Measurements from ENCODE around the gene CRISPLD2. TPM values are rescaled to one million over a fixed set of nuclear protein-coding genes. Genes with fewer than 3 reads are reported as not detected.

The CRISPLD2 gene
- total RNA-seq, 2 experiments from 2014 or later: 0.31 TPM; not detected in 1

GRCh38 chr16:84888450-84888849, 68.7 kb downstream of the CRISPLD2 start:
- Mint-ChIP-seq H3K27ac (no peak overlapping the region), H3K36me3 (no peaks in the 10 kb centered on the region), H3K27me3 (peaks cover 2% of the 10 kb centered on the region), H3K9me3 (no peaks in the 10 kb centered on the region), H3K4me1 (no peaks in the 10 kb centered on the region), H3K4me3 (no peak overlapping the region)
- DNase-seq (no peak), ATAC-seq (ENCODE audit: low read depth) (no peak)
- POLR2A ChIA-PET: no interaction called here

- H3K4me1 Mint-ChIP-seq: no peaks in the 10 kb centered on the region
- H3K9me3 Mint-ChIP-seq: no peaks in the 10 kb centered on the region
- ATAC-seq (ENCODE audit: low read depth) (no peak), DNase-seq (no peak)
- no peaks in the 10 kb centered on the region for H3K36me3 Mint-ChIP-seq
- POLR2A ChIA-PET: no interaction called here
- no peak overlapping the region for H3K4me3 Mint-ChIP-seq
- H3K27me3 Mint-ChIP-seq: peaks cover 2% of the 10 kb centered on the region
- no peak overlapping the region for H3K27ac Mint-ChIP-seq
Measured at GRCh38 chr16:84889066-84889465, 69.3 kb downstream of the CRISPLD2 start.

GRCh38 chr16:84890427-84890826, 70.6 kb downstream of the CRISPLD2 start:
- Mint-ChIP-seq H3K27ac (no peak overlapping the region), H3K27me3 (peaks cover 4% of the 10 kb centered on the region), H3K9me3 (no peaks in the 10 kb centered on the region), H3K4me1 (no peaks in the 10 kb centered on the region), H3K4me3 (no peak overlapping the region), H3K36me3 (no peaks in the 10 kb centered on the region)
- DNase-seq (no peak), ATAC-seq (ENCODE audit: low read depth) (no peak)
- POLR2A ChIA-PET: no interaction called here

DNA sequence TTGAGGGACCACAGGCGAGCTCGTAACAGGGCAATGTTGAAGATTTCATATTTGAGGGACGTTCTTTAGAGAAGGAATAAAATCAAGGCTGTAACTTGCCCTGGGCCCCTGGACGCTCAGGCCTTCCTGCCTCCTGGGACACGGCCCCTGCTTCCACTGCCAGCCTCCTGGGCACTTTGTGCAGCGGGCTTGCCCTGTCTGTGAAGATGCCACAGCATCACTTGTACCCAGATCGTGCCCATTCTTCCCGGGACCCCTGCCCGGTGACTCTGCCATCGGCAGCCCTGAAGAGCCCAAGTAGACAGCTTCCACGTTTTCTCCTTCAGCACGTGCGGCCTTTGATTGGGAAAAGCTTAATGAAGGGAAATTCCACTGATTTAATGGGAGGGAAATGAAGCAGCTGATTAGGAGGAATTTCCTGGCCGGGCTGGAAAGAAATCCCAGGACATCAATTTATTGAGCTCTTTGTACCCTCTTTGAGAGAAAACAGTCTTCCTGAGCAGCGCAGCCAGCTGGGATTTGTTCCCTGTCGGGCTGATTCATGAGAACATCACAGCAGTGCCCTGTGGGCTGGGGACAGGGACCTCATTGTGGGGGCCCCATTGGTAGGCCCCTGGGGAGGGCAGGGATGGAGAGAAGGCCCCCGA, 71.5 kb downstream of the CRISPLD2 start:
- DNase-seq: no peak
- H3K36me3 Mint-ChIP-seq: no peaks in the 10 kb centered on the region
- no peaks in the 10 kb centered on the region for H3K9me3 Mint-ChIP-seq
- H3K4me3 Mint-ChIP-seq: no peak overlapping the region
- peaks cover 4% of the 10 kb centered on the region for H3K27me3 Mint-ChIP-seq
- ATAC-seq (ENCODE audit: low read depth): no peak
- no peak overlapping the region for H3K27ac Mint-ChIP-seq
- POLR2A ChIA-PET: no interaction called here
- H3K4me1 Mint-ChIP-seq: no peaks in the 10 kb centered on the region

GRCh38 chr16:84892097-84892496, 72.3 kb downstream of the CRISPLD2 start:
- no peak overlapping the region for H3K4me3 Mint-ChIP-seq
- H3K4me1 Mint-ChIP-seq: no peaks in the 10 kb centered on the region
- POLR2A ChIA-PET: no interaction called here
- DNase-seq: no peak
- H3K9me3 Mint-ChIP-seq: no peaks in the 10 kb centered on the region
- H3K36me3 Mint-ChIP-seq: no peaks in the 10 kb centered on the region
- no peak overlapping the region for H3K27ac Mint-ChIP-seq
- H3K27me3 Mint-ChIP-seq: peaks cover 9% of the 10 kb centered on the region
- no peak for ATAC-seq (ENCODE audit: low read depth)

DNA sequence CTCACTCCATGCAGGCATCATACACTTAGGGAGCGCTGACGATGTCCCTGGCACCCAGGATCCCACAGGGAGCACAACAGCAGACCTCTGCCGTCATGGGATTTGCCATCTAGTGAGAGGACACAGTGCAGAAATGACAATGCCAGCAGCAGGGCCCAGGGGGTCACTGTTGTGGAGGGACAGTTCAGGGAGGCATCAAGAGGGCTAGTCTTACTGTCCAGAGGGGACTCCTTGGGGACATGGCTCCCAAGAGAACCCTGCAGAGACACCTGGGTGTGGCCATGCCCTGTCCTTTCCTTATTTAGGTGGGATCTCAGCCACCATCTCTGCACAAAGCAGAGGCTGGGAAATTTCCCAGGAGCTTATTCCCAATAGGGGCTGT, 73.7 kb downstream of the CRISPLD2 start:
- Mint-ChIP-seq H3K4me1 (peaks cover 4% of the 10 kb centered on the region), H3K27ac (no peak overlapping the region), H3K9me3 (no peaks in the 10 kb centered on the region), H3K4me3 (no peak overlapping the region), H3K36me3 (no peaks in the 10 kb centered on the region), H3K27me3 (peaks cover 16% of the 10 kb centered on the region)
- no peak for DNase-seq
- POLR2A ChIA-PET: no interaction called here
- ATAC-seq (ENCODE audit: low read depth): no peak

DNA sequence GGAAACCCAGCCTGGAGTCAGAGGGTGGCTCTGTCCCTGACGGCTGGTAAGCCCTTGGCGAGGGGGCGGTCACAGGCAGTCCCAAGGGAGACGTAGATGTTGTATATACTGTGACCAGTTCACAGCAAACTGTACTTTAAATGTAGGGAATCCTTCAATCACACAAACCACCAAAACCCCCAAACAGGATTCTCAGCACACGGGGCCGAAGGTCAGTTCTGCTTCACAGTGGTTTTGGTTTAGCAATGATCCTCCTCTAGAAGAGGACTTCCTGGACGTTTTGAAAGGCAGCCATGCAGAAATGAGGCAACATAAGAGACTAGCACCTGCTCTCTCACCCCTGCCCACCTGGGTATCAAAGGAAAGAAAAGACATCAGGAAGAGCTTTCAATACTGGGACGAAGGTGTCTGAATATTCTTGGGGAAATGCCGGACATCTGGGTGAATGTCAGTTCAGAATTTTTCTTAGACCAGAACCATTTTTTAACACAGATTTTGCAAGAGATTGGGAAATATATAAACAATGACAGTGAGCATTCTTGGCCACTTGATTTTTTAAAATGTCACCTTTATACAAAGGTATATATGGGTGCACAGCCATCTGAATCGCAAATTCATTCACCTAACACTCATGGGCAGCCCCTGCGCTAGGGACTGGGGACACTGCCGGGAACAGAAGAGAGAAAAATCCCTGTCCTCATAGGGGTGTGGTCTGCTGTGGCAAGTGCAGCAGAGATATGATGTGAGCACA, 74.2 kb downstream of the CRISPLD2 start:
- Mint-ChIP-seq H3K36me3 (no peaks in the 10 kb centered on the region), H3K9me3 (no peaks in the 10 kb centered on the region), H3K4me3 (no peak overlapping the region), H3K27me3 (peaks cover 16% of the 10 kb centered on the region), H3K27ac (no peak overlapping the region), H3K4me1 (peaks cover 5% of the 10 kb centered on the region)
- no peak for ATAC-seq (ENCODE audit: low read depth)
- POLR2A ChIA-PET: no interaction called here
- no peak for DNase-seq

- peaks cover 16% of the 10 kb centered on the region for H3K27me3 Mint-ChIP-seq
- H3K4me3 Mint-ChIP-seq: no peak overlapping the region
- no peaks in the 10 kb centered on the region for H3K9me3 Mint-ChIP-seq
- ATAC-seq (ENCODE audit: low read depth) (no peak), DNase-seq (no peak)
- H3K27ac Mint-ChIP-seq: no peak overlapping the region
- H3K4me1 Mint-ChIP-seq: peaks cover 5% of the 10 kb centered on the region
- POLR2A ChIA-PET: no interaction called here
- no peaks in the 10 kb centered on the region for H3K36me3 Mint-ChIP-seq
Measured at GRCh38 chr16:84895016-84895415, 75.2 kb downstream of the CRISPLD2 start.

DNA sequence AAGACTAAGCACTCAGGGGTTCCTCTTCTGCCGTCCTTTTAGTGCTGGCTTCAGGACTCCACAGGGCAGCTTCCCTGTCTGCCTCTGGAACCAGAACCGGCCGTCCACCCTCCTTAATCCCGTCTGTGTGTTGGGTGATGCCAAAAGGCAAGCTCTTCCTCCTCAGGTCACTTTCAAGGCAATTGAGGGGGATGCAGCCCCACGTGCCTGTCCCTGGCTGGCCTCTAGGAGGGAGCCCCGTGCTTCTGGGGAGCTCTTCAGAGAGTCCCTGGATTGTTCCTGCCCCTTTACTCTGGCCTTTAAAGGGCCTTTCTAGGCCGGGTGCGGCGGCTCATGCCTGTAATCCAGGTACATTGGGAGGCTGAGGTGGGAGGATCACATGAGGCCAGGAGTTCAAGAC, 77.1 kb downstream of the CRISPLD2 start:
- peaks cover 16% of the 10 kb centered on the region for H3K27me3 Mint-ChIP-seq

GRCh38 chr16:84897911-84898377, 78.2 kb downstream of the CRISPLD2 start:
- H3K4me1 Mint-ChIP-seq: peaks cover 5% of the 10 kb centered on the region
- H3K27ac Mint-ChIP-seq: no peak overlapping the region
- H3K9me3 Mint-ChIP-seq: no peaks in the 10 kb centered on the region
- DNase-seq (no peak), ATAC-seq (ENCODE audit: low read depth) (no peak)
- H3K27me3 Mint-ChIP-seq: peaks cover 16% of the 10 kb centered on the region
- H3K36me3 Mint-ChIP-seq: no peaks in the 10 kb centered on the region
- H3K4me3 Mint-ChIP-seq: no peak overlapping the region
- POLR2A ChIA-PET: no interaction called here

More for the DNA sequence above, 77.1 kb downstream of the CRISPLD2 start:
- Mint-ChIP-seq H3K36me3 (no peaks in the 10 kb centered on the region), H3K27ac (no peak overlapping the region), H3K4me3 (no peak overlapping the region), H3K9me3 (no peaks in the 10 kb centered on the region), H3K4me1 (peaks cover 5% of the 10 kb centered on the region)
- DNase-seq (no peak), ATAC-seq (ENCODE audit: low read depth) (no peak)
- POLR2A ChIA-PET: no interaction called here

DNA sequence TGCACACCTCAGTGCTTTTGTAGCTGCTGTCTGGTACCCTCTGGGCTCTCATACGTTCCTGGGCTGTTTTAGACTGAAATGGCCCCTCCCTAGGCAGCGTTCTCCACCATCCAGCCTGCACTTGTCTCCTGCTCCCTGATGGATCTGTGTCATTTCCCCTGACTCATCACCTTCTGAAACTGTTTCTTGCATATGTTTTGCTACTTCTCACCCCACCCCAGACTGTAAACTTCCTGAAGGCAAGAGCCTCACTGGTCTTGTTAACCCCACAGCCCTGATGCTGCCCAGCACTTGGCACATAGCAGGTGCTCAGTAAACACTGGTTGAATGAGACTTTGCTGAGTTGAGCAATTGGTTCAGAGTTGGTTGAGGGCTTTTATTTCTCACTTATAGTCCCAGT, 78.7 kb downstream of the CRISPLD2 start:
- peaks cover 5% of the 10 kb centered on the region for H3K4me1 Mint-ChIP-seq
- no peak for ATAC-seq (ENCODE audit: low read depth)
- H3K4me3 Mint-ChIP-seq: no peak overlapping the region

DNA sequence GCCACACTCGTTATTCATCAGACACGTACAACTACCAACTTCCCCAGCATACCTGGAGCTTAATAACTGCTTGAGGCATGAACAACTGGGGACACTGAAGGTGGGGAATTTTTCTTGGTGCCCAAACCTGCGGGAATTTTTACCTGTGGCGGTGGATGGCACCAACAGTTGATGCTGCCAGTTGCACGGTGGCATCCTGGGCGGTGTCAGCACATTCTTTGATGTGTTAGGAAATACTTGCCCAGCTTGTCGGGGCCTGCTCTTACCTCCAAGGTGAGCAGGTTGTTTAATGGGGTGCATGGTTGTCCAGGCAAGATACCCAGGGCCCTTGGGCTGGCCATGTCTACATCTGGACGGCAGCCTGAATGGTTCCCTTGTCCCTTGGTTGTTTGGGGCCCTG, 79.6 kb downstream of the CRISPLD2 start:
- peaks cover 5% of the 10 kb centered on the region for H3K4me1 Mint-ChIP-seq
- peaks cover 18% of the 10 kb centered on the region for H3K27me3 Mint-ChIP-seq
- POLR2A ChIA-PET: no interaction called here
- H3K4me3 Mint-ChIP-seq: no peak overlapping the region
- no peak overlapping the region for H3K27ac Mint-ChIP-seq
- no peaks in the 10 kb centered on the region for H3K36me3 Mint-ChIP-seq
- H3K9me3 Mint-ChIP-seq: no peaks in the 10 kb centered on the region
- DNase-seq: no peak
- ATAC-seq (ENCODE audit: low read depth): no peak

More for the DNA sequence above, 78.7 kb downstream of the CRISPLD2 start:
- Mint-ChIP-seq H3K27ac (no peak overlapping the region), H3K9me3 (no peaks in the 10 kb centered on the region), H3K36me3 (no peaks in the 10 kb centered on the region), H3K27me3 (peaks cover 16% of the 10 kb centered on the region)
- DNase-seq: no peak
- POLR2A ChIA-PET: no interaction called here

DNA sequence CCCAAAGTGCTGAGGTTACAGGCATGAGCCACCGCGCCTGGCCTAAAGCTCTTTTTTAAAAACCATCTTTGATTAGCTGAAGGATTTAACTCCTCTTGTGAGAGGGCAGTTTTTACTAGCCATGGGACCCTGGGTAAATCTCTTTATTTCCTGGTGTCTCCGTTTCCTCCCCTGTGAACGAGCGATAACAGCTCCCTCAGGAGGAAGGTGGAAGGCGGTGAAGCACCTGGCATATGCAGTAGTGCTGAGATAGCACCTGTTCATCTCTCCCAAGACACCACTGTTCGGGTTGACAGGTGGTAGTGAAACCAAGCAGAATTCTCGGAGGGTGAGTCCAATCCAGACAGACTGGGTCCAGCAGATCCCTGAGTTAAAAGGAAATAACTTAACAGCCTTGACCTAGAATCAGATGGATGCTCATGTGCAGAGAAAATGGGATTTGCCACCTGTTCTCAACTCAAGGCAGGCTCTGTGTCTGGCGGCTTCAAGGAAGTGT, 86.2 kb downstream of the CRISPLD2 start:
- Mint-ChIP-seq H3K4me1 (no peaks in the 10 kb centered on the region), H3K27me3 (peaks cover 5% of the 10 kb centered on the region), H3K4me3 (no peak overlapping the region), H3K36me3 (no peaks in the 10 kb centered on the region), H3K27ac (no peak overlapping the region), H3K9me3 (no peaks in the 10 kb centered on the region)
- DNase-seq (no peak), ATAC-seq (ENCODE audit: low read depth) (no peak)
- POLR2A ChIA-PET: no interaction called here

DNA sequence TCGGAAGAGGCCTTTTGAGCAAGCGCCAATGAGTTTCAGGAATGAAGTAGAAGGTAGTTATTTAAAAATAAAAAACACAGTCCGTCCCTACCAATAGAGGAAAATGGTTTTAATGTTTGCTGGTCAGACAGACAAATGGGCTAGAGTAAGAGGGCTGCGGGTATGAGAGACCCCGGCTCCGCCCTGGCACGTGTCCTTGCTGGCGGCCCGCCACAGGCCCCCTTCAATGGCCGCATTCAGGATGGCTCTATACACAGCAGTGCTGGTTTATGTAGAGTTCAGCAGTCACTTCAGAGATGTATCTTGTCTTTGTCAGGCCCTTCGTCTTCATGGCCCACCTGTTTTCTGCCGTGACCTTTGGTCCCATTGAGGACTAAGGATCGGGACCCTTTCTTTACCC, 87.3 kb downstream of the CRISPLD2 start:
- no peak overlapping the region for H3K27ac Mint-ChIP-seq
- H3K4me1 Mint-ChIP-seq: no peaks in the 10 kb centered on the region
- DNase-seq: no peak
- H3K4me3 Mint-ChIP-seq: no peak overlapping the region
- no peaks in the 10 kb centered on the region for H3K36me3 Mint-ChIP-seq
- H3K27me3 Mint-ChIP-seq: peaks cover 5% of the 10 kb centered on the region
- POLR2A ChIA-PET: no interaction called here
- no peaks in the 10 kb centered on the region for H3K9me3 Mint-ChIP-seq
- ATAC-seq (ENCODE audit: low read depth): no peak

All from activated naive CD8-positive, alpha-beta T cell treated with anti-CD3 and anti-CD28 coated beads, Interleukin-2, amount 10 ng/mL, durations not matched to agents 7 days and 5 days (primary cell).